AG04450 (cell line): Measurements from ENCODE around the gene NEDD9. TPM values are rescaled to one million over a fixed set of nuclear protein-coding genes. Genes with fewer than 3 reads are reported as not detected.

Experiments used
- CTCF ChIA-PET: fragments of 300-600, 350-600 bp; formaldehyde crosslinking; extraction: SDS; loops from one replicate; lab custom pipeline; 2022; ENCODE audit warnings: antibody characterized with exemption, inconsistent platforms; lab: Charles Lee
- POLR2A ChIA-PET: fragments of 350-600 bp; formaldehyde crosslinking; extraction: SDS; loops from one replicate; lab custom pipeline; 2021; ENCODE audit warnings: antibody characterized with exemption, inconsistent platforms; lab: Yijun Ruan, JAX
- DNase-seq: peaks from one replicate; pipeline ENCODE4 v3.0.0-alpha.2; 2011; ENCODE audit warnings: low read depth, low spot score
- H3K27ac ChIP-seq: one replicate; pipeline ENCODE4 v1.5.1; 2012; ENCODE audit warnings: low read depth, low read length, control low read depth
- H3K27me3 ChIP-seq: one replicate; pipeline ENCODE4 v1.6.0; 2012; ENCODE audit warnings: low read length; ENCODE audit not compliant: control insufficient read depth, insufficient read depth
- H3K4me3 ChIP-seq: 2 replicates; pipeline ENCODE4 v1.5.1; 2011; ENCODE audit warnings: mild to moderate bottlenecking, low read depth, low read length, control low read depth
- H3K9me3 ChIP-seq: 2 replicates; pipeline ENCODE4 v1.5.1; 2012; ENCODE audit warnings: low read length; ENCODE audit not compliant: control insufficient read depth, insufficient read depth
- CTCF ChIP-seq: IDR thresholded peaks from 2 replicates; pipeline ENCODE4 v1.5.1; 2011; ENCODE audit warnings: low read depth, low read length, control low read depth, inconsistent platforms
- polyA plus RNA-seq: library from polyadenylated mRNA; depleted of rRNA; stranded (reverse); fragments of >200 nt; gene quantifications from 2 replicates; pipeline ENCODE4 v1.2.3, GENCODE V29; 2011

NEDD9 gene
- polyA plus RNA-seq, 1 experiment = 7.2 TPM

GRCh38 chr6:11210386-11211138, 21.9 kb downstream of the NEDD9 start:
- TF ChIP-seq CTCF = no peak
- CTCF ChIA-PET = interaction anchor here (0.5 kb wide), 1 partner anchor 261 kb away, joined by 3 read pairs; no protein-coding TSS in a partner anchor
- POLR2A ChIA-PET = no interaction called here
- no peak for DNase-seq
- no peaks in the 10 kb centered on the region for H3K27me3 ChIP-seq
- no peaks in the 10 kb centered on the region for H3K9me3 ChIP-seq
- H3K4me3 ChIP-seq = no peak overlapping the region
- H3K27ac ChIP-seq = no peak overlapping the region

GRCh38 chr6:11209906-11210305, 22.6 kb downstream of the NEDD9 start:
- no peak overlapping the region for H3K27ac ChIP-seq
- DNase-seq = no peak
- POLR2A ChIA-PET = no interaction called here

GRCh38 chr6:11209369-11209768, 23.1 kb downstream of the NEDD9 start:
- POLR2A ChIA-PET = no interaction called here
- DNase-seq = no peak
- Histone ChIP-seq H3K27me3 (no peaks in the 10 kb centered on the region), H3K9me3 (no peaks in the 10 kb centered on the region), H3K27ac (no peak overlapping the region), H3K4me3 (no peak overlapping the region)
- TF ChIP-seq CTCF = no peak
- CTCF ChIA-PET = no interaction called here

More at GRCh38 chr6:11209906-11210305, 22.6 kb downstream of the NEDD9 start:
- Histone ChIP-seq H3K27me3 (no peaks in the 10 kb centered on the region), H3K4me3 (no peak overlapping the region), H3K9me3 (no peaks in the 10 kb centered on the region)
- no peak for TF ChIP-seq CTCF
- CTCF ChIA-PET = no interaction called here

- ChIA-PET CTCF (interaction anchor here (0.6 kb wide), 1 partner anchor 114 kb away, joined by 3 read pairs; no protein-coding TSS in a partner anchor), POLR2A (no interaction called here)
- Histone ChIP-seq H3K27me3 (no peaks in the 10 kb centered on the region), H3K27ac (no peak overlapping the region), H3K4me3 (no peak overlapping the region), H3K9me3 (no peaks in the 10 kb centered on the region)
- no peak for TF ChIP-seq CTCF
- DNase-seq = no peak
Measured at GRCh38 chr6:11208854-11209253, 23.6 kb downstream of the NEDD9 start.

GRCh38 chr6:11208267-11208666, 24.2 kb downstream of the NEDD9 start:
- no peak for TF ChIP-seq CTCF
- no peak overlapping the region for H3K4me3 ChIP-seq
- DNase-seq = no peak
- POLR2A ChIA-PET = interaction anchor here (0.7 kb wide), 1 partner anchor 132 kb away, joined by 7 read pairs; no protein-coding TSS in a partner anchor
- no peak overlapping the region for H3K27ac ChIP-seq
- CTCF ChIA-PET = no interaction called here
- H3K27me3 ChIP-seq = no peaks in the 10 kb centered on the region
- no peaks in the 10 kb centered on the region for H3K9me3 ChIP-seq
